ENCODE data around the gene SERPINE3. TPM values are rescaled to one million over a fixed set of nuclear protein-coding genes. Genes with fewer than 3 reads are reported as not detected.

SERPINE3 gene
- total RNA-seq, 1 donor from 2014 or later = not detected

DNA sequence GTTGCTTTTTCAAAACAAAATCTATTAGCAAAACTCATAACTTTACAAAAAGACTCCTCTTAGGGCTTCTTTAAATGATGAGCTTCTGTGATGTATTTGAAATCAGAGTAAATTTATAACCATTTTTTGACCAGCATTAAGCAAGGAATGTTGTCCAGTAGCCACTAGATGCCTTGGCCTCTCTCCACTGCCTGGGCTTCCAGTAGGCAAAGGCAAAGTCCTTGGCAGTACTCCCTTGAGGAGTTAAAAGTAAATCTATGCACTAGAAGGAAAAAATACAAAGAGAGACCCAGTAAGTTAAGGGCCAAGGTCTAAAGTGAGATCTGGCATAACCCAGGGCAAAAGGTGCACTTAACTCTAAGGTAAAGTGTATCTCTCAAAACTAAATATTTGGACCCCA is 9.5 kb downstream of the SERPINE3 start:
- H3K4me1 Mint-ChIP-seq (ENCODE audit: low read depth) = no peaks in the 10 kb centered on the region
- peaks cover 4% of the 10 kb centered on the region for H3K27me3 Mint-ChIP-seq (ENCODE audit: insufficient read depth)
- intact Hi-C loops (cut with micrococcal nuclease) = no loop called here
- H3K27ac Mint-ChIP-seq = no peak overlapping the region
- no peak for DNase-seq (ENCODE audit: low spot score)
- no peak overlapping the region for H3K4me3 Mint-ChIP-seq
- no peaks in the 10 kb centered on the region for H3K9me3 Mint-ChIP-seq
- no peaks in the 10 kb centered on the region for H3K36me3 Mint-ChIP-seq (ENCODE audit: low read depth)

DNA sequence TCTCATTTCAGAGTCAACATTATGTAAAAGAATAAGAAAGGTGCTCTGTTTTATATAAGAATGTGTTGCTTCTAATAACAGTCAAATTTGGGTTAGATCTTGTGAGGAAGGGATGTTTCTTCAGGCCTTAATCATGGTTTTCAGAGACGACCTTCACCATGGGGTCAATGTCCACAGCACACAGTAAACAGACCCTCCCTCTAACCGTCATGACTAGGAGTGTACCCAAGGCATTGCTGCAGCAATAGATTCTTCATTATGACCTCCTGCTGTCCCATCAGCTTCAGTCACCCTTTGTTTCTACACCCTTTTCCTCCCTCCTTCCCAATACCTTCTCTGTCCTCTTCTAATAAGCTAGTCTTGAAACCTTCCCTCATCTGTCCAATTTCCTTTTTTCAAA is 15.7 kb downstream of the SERPINE3 start:
- H3K9me3 Mint-ChIP-seq = no peaks in the 10 kb centered on the region
- peaks cover 2% of the 10 kb centered on the region for H3K27me3 Mint-ChIP-seq (ENCODE audit: insufficient read depth)
- intact Hi-C loops (cut with micrococcal nuclease) = no loop called here
- peaks cover 5% of the 10 kb centered on the region for H3K36me3 Mint-ChIP-seq (ENCODE audit: low read depth)
- H3K4me1 Mint-ChIP-seq (ENCODE audit: low read depth) = peaks cover under 1% of the 10 kb centered on the region
- no peak overlapping the region for H3K27ac Mint-ChIP-seq
- no peak for DNase-seq (ENCODE audit: low spot score)
- H3K4me3 Mint-ChIP-seq = no peak overlapping the region

DNA sequence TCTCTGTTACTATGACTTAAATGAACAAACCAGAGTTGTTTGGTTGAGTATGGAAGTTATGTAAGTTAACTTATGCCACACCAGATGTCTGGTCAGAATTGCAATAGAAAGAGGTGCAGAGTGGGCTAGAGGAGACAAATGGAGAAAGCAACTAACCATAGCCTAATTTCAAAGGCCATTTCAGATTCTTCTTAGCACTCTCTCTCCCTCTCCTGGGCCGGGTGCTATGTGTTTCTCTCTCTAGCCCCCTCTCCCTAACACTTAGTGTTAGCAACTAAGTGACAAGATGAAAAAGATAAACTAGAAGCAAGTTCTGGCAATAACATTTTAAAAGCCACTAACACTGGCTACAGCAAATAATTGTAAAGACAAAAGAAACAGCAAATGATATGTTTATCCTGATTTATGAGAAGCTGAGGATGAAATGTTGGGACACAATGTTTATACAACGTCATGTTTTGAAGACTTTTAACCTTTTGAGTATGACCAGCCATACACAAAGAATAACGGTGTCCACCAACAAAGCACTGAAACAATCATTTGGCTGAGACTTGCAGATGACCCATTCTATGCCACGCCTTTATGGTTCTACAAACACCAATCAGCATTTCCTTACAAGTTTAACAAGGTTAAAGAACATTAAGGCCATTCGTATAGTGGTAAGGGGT is 18.6 kb downstream of the SERPINE3 start:
- H3K9me3 Mint-ChIP-seq = no peaks in the 10 kb centered on the region
- no peak for DNase-seq (ENCODE audit: low spot score)
- H3K36me3 Mint-ChIP-seq (ENCODE audit: low read depth) = peaks cover 26% of the 10 kb centered on the region
- H3K27me3 Mint-ChIP-seq (ENCODE audit: insufficient read depth) = no peaks in the 10 kb centered on the region
- peaks cover 5% of the 10 kb centered on the region for H3K4me1 Mint-ChIP-seq (ENCODE audit: low read depth)
- no peak overlapping the region for H3K27ac Mint-ChIP-seq
- intact Hi-C loops (cut with micrococcal nuclease) = no loop called here
- H3K4me3 Mint-ChIP-seq = no peak overlapping the region

DNA sequence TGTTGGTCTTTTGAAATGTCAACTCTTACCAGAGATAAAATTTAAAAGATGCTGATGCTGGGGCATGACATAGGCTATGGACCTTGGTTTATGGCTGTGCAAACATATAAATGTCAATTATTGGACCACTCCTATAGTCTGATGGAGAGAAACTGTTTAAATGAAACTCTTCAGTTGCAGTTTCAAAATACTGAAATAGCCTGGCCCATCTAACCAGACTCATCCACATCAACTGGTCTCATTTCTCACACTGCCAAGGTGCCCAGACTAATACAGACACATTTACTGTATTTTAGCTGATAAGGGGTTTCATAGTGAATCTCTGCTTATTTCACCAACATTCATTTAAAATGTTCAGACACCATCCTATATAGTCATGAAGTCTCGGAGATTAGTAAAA is 19.9 kb downstream of the SERPINE3 start:
- intact Hi-C loops (cut with micrococcal nuclease) = no loop called here
- H3K36me3 Mint-ChIP-seq (ENCODE audit: low read depth) = peaks cover 29% of the 10 kb centered on the region
- no peaks in the 10 kb centered on the region for H3K27me3 Mint-ChIP-seq (ENCODE audit: insufficient read depth)

DNA sequence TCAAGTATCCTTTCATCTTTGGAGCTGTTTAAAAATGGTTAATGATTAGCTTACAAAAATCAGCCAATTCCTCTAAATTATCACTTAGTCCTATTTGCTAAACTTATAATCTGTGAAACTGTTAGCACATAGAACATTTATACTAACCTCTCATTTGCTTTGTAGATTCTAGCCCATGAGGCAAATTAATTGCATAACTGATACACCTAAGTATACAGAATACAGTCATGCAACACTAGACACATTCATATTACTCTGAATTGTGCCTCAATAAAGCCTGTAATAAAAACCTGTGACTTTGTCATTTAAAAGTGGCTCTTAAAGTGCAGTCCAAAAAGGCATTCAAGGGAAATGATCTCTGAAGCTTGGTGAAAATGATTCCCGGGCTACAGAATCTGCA is 21.0 kb downstream of the SERPINE3 start:
- H3K9me3 Mint-ChIP-seq = no peaks in the 10 kb centered on the region
- no peak overlapping the region for H3K4me3 Mint-ChIP-seq
- no peak overlapping the region for H3K27ac Mint-ChIP-seq
- intact Hi-C loops (cut with micrococcal nuclease) = no loop called here
- H3K4me1 Mint-ChIP-seq (ENCODE audit: low read depth) = peaks cover 20% of the 10 kb centered on the region
- DNase-seq (ENCODE audit: low spot score) = no peak
- H3K36me3 Mint-ChIP-seq (ENCODE audit: low read depth) = peaks cover 38% of the 10 kb centered on the region
- H3K27me3 Mint-ChIP-seq (ENCODE audit: insufficient read depth) = no peaks in the 10 kb centered on the region

More for the DNA sequence above, 19.9 kb downstream of the SERPINE3 start:
- peaks cover 13% of the 10 kb centered on the region for H3K4me1 Mint-ChIP-seq (ENCODE audit: low read depth)
- H3K9me3 Mint-ChIP-seq = no peaks in the 10 kb centered on the region
- H3K4me3 Mint-ChIP-seq = no peak overlapping the region
- DNase-seq (ENCODE audit: low spot score) = no peak
- no peak overlapping the region for H3K27ac Mint-ChIP-seq

DNA sequence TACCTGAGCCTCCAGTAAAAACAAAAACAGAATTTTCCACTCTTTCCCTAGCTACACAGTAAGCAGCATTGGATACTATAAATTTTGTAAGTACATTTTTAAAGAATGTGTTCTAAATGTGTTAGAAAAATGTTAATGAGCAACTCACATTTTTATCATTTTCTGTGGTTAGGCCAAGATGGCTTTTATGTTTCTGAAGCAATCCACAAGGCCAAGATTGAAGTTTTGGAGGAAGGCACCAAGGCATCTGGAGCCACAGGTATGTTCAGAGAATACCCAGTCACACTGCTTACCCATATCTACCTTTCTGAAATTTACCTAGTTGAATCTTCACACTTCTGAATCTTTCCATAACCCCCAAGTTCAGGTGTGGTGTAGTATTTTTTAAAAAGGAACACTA is 21.6 kb downstream of the SERPINE3 start:
- no peaks in the 10 kb centered on the region for H3K27me3 Mint-ChIP-seq (ENCODE audit: insufficient read depth)
- no peaks in the 10 kb centered on the region for H3K9me3 Mint-ChIP-seq
- H3K4me3 Mint-ChIP-seq = no peak overlapping the region
- H3K36me3 Mint-ChIP-seq (ENCODE audit: low read depth) = peaks cover 38% of the 10 kb centered on the region
- peaks cover 20% of the 10 kb centered on the region for H3K4me1 Mint-ChIP-seq (ENCODE audit: low read depth)
- DNase-seq (ENCODE audit: low spot score) = no peak
- intact Hi-C loops (cut with micrococcal nuclease) = no loop called here
- no peak overlapping the region for H3K27ac Mint-ChIP-seq

DNA sequence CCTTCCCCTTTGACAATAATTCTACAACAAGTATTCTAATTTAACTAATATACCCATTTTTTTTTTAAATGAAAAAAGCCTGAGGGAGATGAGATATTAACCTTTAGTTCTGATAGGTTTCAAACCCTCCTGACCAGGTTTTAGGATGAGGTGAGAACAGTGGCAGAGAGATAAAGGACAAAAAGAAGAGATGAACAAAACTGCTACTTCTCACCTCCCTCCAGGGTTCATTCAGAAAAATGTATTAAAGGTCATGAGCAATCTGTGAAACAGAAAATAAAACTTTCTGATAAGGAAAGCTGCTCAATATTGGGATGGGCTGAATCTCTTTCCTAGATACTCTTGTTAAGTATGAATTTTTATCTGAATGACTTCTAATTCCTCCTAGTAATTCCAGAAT is 24.1 kb downstream of the SERPINE3 start:
- peaks cover 46% of the 10 kb centered on the region for H3K36me3 Mint-ChIP-seq (ENCODE audit: low read depth)
- H3K9me3 Mint-ChIP-seq = no peaks in the 10 kb centered on the region
- H3K27me3 Mint-ChIP-seq (ENCODE audit: insufficient read depth) = no peaks in the 10 kb centered on the region
- DNase-seq (ENCODE audit: low spot score) = no peak
- H3K27ac Mint-ChIP-seq = no peak overlapping the region
- intact Hi-C loops (cut with micrococcal nuclease) = no loop called here
- peaks cover 20% of the 10 kb centered on the region for H3K4me1 Mint-ChIP-seq (ENCODE audit: low read depth)
- H3K4me3 Mint-ChIP-seq = no peak overlapping the region

DNA sequence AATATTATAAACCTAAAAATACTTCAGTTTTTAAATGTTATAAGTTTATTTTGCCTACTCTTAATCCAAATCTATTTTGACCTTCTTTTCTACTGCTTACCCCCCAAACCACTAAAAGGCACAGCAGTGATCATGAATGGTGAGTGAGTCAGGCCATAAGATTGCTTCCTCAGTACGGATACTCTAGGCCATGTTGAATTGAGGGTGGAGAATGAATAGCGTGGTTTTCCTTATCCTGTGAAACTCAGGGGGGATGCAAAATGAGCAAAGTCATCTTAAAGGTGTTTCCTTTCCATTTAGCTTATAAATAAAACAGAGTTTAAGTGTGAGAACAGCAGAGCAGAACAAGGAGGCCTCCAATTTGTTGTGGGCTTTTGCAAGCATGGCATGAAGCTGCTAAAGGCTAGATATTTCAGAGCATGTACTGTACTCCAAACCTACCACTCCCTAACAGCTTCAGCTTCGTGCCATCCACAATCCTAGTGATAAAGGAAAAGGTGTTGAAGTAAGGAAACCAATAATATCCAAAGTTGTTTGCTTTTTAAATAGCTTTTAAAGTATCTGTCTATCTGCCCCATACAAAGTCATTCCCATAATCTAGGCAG is 25.0 kb downstream of the SERPINE3 start:
- H3K4me3 Mint-ChIP-seq = no peak overlapping the region
- intact Hi-C loops (cut with micrococcal nuclease) = no loop called here
- H3K27ac Mint-ChIP-seq = no peak overlapping the region
- H3K4me1 Mint-ChIP-seq (ENCODE audit: low read depth) = peaks cover 20% of the 10 kb centered on the region
- peaks cover 52% of the 10 kb centered on the region for H3K36me3 Mint-ChIP-seq (ENCODE audit: low read depth)
- DNase-seq (ENCODE audit: low spot score) = no peak
- H3K27me3 Mint-ChIP-seq (ENCODE audit: insufficient read depth) = no peaks in the 10 kb centered on the region
- H3K9me3 Mint-ChIP-seq = no peaks in the 10 kb centered on the region

DNA sequence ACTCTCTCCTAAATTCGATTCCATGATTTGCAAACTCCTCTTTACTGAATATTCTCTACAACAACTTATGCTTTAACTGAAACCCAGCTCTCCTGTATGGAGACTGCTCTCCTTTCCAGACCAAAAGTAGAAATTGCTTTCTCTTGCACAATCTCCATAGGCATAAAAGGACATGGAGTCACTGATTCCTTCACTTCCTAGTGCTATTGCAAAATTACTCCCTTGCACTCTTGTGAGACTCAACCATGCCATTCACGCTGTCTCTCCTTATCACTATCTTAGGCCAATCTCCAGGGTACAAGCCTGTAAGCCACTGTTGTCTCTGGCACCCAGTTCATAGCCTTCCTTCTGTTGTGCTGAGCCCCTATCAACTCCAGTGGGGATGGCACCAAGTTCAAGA is 30.6 kb downstream of the SERPINE3 start:
- Mint-ChIP-seq H3K9me3 (no peaks in the 10 kb centered on the region), H3K27ac (peak overlapping the region; percentile 65), H3K36me3 (ENCODE audit: low read depth) (peaks cover 28% of the 10 kb centered on the region), H3K4me3 (no peak overlapping the region), H3K4me1 (ENCODE audit: low read depth) (peaks cover 5% of the 10 kb centered on the region), H3K27me3 (ENCODE audit: insufficient read depth) (no peaks in the 10 kb centered on the region)
- DNase-seq (ENCODE audit: low spot score) = no peak
- intact Hi-C loops (cut with micrococcal nuclease) = no loop called here

DNA sequence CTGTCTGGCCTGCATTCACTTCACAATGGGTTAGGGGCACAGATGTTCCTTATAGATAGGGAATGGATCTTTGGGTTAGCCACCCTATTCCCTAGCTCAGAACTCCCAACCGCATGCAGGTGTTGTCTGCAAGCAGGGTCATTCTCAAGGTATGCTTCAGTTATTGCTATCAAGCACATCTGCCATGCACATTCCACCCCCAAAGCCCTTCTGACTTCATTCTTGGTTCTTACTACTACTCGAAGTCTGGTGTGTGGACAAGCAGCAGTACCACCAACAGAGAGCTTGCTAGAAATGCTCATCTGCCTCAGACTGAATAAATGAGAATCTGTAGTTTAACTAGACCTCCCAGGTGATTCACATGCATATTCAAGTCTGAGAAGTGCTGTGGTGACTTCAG is 31.3 kb downstream of the SERPINE3 start:
- Mint-ChIP-seq H3K4me3 (no peak overlapping the region), H3K36me3 (ENCODE audit: low read depth) (peaks cover 29% of the 10 kb centered on the region), H3K27me3 (ENCODE audit: insufficient read depth) (no peaks in the 10 kb centered on the region), H3K27ac (no peak overlapping the region), H3K9me3 (no peaks in the 10 kb centered on the region), H3K4me1 (ENCODE audit: low read depth) (peaks cover 5% of the 10 kb centered on the region)
- intact Hi-C loops (cut with micrococcal nuclease) = no loop called here
- DNase-seq (ENCODE audit: low spot score) = no peak

DNA sequence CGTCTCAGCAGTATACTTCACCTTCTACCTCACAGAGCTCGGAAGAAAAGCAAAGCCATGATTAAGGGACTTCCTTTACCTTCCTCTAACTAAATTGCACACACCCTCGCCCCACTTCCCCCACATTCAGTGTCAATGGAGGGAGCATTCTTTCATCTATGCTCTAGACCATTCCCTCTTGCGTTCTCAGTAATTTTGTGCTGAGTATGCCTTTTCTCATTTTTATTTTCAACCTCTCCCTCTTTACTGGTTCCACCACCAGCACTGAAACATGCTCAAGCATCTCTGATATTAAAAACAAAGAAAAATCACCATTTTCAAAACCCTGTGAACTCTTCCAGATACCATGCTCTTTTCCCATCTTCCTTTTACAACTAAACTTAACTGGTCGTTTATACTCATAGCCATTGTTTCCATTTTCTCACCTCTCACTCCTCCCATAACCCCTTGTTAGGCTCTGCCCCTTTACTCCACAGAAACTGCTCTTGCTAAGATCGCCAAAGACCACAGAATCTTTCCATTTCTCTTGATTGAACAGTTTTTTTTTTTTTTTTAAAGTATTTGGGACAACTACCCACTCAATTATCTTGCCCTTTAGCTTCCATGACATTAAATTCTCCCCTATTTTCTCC is 32.4 kb downstream of the SERPINE3 start:
- Mint-ChIP-seq H3K4me3 (no peak overlapping the region), H3K27ac (no peak overlapping the region), H3K36me3 (ENCODE audit: low read depth) (peaks cover 29% of the 10 kb centered on the region), H3K4me1 (ENCODE audit: low read depth) (peaks cover 5% of the 10 kb centered on the region), H3K9me3 (no peaks in the 10 kb centered on the region), H3K27me3 (ENCODE audit: insufficient read depth) (no peaks in the 10 kb centered on the region)
- DNase-seq (ENCODE audit: low spot score) = no peak
- intact Hi-C loops (cut with micrococcal nuclease) = no loop called here

DNA sequence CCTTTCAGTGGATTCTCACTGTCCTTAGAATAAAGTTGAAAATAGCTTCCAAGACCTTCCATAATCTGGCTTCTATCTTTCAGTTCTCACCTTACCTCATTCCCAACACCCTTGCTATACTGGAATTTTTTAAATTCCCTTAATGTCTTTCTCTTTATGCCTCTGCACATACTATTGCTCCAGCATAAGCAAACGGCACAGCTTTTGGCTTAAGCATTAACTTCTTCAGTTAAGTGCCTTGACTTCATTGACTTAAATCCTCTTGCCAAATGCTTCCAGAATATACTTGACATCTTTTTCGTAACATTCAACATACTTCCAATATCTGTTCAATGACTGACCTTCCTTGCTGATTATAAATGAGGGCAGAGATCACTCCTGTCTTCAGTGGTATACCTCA is 34.0 kb downstream of the SERPINE3 start:
- Mint-ChIP-seq H3K27ac (no peak overlapping the region), H3K27me3 (ENCODE audit: insufficient read depth) (no peaks in the 10 kb centered on the region), H3K9me3 (no peaks in the 10 kb centered on the region), H3K4me3 (no peak overlapping the region), H3K36me3 (ENCODE audit: low read depth) (peaks cover 34% of the 10 kb centered on the region), H3K4me1 (ENCODE audit: low read depth) (peaks cover 5% of the 10 kb centered on the region)
- intact Hi-C loops (cut with micrococcal nuclease) = no loop called here
- no peak for DNase-seq (ENCODE audit: low spot score)

DNA sequence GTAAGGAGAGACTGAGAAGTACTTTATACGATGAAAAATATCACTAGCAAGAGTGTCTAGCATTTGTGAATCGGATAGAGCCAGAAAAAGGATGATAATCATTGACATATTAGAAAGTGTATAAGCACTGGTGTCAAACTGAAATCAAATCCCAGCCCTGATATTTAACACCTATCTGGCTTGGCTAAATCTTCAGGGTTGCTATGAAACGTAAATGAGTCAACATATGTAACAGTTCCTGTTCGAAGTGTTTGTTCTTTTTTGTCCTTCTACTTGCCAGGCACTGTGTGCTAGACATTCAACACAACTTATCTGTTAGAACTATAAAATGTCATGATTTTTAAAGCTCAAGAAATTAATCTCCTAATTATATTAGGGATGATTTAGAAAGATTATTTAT is 40.8 kb downstream of the SERPINE3 start:
- Mint-ChIP-seq H3K4me3 (no peak overlapping the region), H3K9me3 (no peaks in the 10 kb centered on the region), H3K36me3 (ENCODE audit: low read depth) (peaks cover 37% of the 10 kb centered on the region), H3K27me3 (ENCODE audit: insufficient read depth) (no peaks in the 10 kb centered on the region), H3K4me1 (ENCODE audit: low read depth) (no peaks in the 10 kb centered on the region), H3K27ac (no peak overlapping the region)
- no peak for DNase-seq (ENCODE audit: low spot score)
- intact Hi-C loops (cut with micrococcal nuclease) = no loop called here
